ENCODE data around the gene FBXL20. TPM values are rescaled to one million over a fixed set of nuclear protein-coding genes. Genes with fewer than 3 reads are reported as not detected.
A peak's percentile ranks its signal among the peaks of the same experiment; 100 is the strongest.
"Not testable (repeated sequence)": the region's sequence is repeated elsewhere in the genome, so short reads cannot be mapped to it uniquely, and the experiment has no call there.

FBXL20 gene
- total RNA-seq, 1 experiment from 2014 or later = 5.7 TPM

- not testable (repeated sequence) for H3K27me3 ChIP-seq (ENCODE audit: control insufficient read depth, insufficient read depth, low read length); DNase-seq; H3K36me3 ChIP-seq (replicated peaks; ENCODE audit: control insufficient read depth, insufficient read depth, low read length); H3K4me3 ChIP-seq (ENCODE audit: insufficient read depth, low read depth, low read length)
Measured at GRCh38 chr17:39278246-39278645, 123.2 kb downstream of the FBXL20 start.

GRCh38 chr17:39277110-39277509 lies 124.3 kb downstream of the FBXL20 start:
- H3K27me3 ChIP-seq (ENCODE audit: control insufficient read depth, insufficient read depth, low read length) = no peaks in the 10 kb centered on the region

GRCh38 chr17:39276113-39276512 lies 125.3 kb downstream of the FBXL20 start:
- Histone ChIP-seq H3K4me3 (ENCODE audit: insufficient read depth, low read depth, low read length) (no peak overlapping the region), H3K27me3 (ENCODE audit: control insufficient read depth, insufficient read depth, low read length) (no peaks in the 10 kb centered on the region), H3K36me3 (replicated peaks; ENCODE audit: control insufficient read depth, insufficient read depth, low read length) (no peaks in the 10 kb centered on the region)
- DNase-seq = no peak

More at GRCh38 chr17:39277110-39277509, 124.3 kb downstream of the FBXL20 start:
- H3K36me3 ChIP-seq (replicated peaks; ENCODE audit: control insufficient read depth, insufficient read depth, low read length) = no peaks in the 10 kb centered on the region
- no peak for DNase-seq
- H3K4me3 ChIP-seq (ENCODE audit: insufficient read depth, low read depth, low read length) = no peak overlapping the region

DNA sequence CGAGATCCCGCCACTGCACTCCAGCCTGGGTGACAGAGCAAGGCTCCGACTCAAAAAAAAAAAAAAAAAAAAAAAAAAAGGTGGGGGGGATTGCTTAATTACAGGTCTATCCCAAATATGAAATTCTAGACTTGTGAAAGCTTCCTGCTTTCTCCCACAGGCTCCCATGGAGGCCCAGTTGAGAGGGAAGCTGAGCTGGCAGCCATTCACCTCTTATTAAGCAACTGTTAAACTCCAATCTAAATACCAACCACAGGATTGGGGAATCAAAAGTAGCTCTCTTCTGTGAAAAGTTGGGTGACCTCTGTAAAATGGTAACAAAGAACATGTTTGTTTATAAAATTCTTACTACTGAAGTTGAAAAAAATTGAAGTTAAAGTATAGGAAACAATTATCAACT lies 129.9 kb downstream of the FBXL20 start:
- no peaks in the 10 kb centered on the region for H3K27me3 ChIP-seq (ENCODE audit: control insufficient read depth, insufficient read depth, low read length)
- no peaks in the 10 kb centered on the region for H3K36me3 ChIP-seq (replicated peaks; ENCODE audit: control insufficient read depth, insufficient read depth, low read length)
- H3K4me3 ChIP-seq (ENCODE audit: insufficient read depth, low read depth, low read length) = no peak overlapping the region
- no peak for DNase-seq

GRCh38 chr17:39270923-39271322 lies 130.5 kb downstream of the FBXL20 start:
- Histone ChIP-seq H3K36me3 (replicated peaks; ENCODE audit: control insufficient read depth, insufficient read depth, low read length) (no peaks in the 10 kb centered on the region), H3K27me3 (ENCODE audit: control insufficient read depth, insufficient read depth, low read length) (no peaks in the 10 kb centered on the region), H3K4me3 (ENCODE audit: insufficient read depth, low read depth, low read length) (no peak overlapping the region)
- peak; percentile 51 for DNase-seq

DNA sequence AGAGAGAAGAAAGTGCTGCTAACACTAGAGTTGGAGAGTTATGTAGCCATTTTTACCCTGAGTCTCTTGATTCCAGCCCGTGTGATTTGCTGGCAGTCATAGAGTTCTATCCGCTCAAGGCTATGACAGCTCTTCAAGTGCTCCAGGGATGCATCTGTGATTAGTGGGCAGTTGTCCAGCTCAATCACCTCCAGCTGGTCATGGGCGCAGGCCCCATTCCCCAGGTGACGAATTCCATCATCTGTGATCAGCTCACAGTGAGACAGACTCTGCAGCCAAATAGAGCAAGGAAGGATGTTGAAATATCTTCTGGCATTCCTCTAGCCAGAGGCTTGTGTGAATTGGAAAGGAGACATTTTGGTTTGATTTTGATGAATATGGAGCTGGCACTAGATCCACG lies 137.3 kb downstream of the FBXL20 start:
- Histone ChIP-seq H3K4me3 (ENCODE audit: insufficient read depth, low read depth, low read length) (no peak overlapping the region), H3K36me3 (replicated peaks; ENCODE audit: control insufficient read depth, insufficient read depth, low read length) (peaks cover 3% of the 10 kb centered on the region), H3K27me3 (ENCODE audit: control insufficient read depth, insufficient read depth, low read length) (no peaks in the 10 kb centered on the region)
- DNase-seq = no peak

DNA sequence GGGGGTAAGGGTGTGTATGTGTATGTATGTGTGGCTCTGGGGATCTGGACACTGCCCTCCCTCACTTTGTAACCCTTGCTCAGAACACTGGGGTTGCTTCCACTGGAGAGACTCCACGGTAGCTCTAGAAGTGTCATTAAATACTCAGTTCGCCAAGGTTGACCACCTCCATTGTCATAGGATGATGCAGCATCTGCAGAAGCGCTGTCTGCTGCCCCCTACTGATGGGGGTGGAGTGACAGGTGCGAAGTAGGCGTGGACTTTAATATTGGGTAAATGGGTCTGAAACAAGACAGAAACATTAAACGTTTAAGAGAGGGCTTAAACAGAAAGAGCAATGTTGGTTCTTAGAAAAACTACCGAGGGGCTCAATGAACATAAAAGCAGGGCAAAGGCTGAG lies 140.1 kb downstream of the FBXL20 start:
- Histone ChIP-seq H3K36me3 (replicated peaks; ENCODE audit: control insufficient read depth, insufficient read depth, low read length) (peaks cover 3% of the 10 kb centered on the region), H3K4me3 (ENCODE audit: insufficient read depth, low read depth, low read length) (no peak overlapping the region), H3K27me3 (ENCODE audit: control insufficient read depth, insufficient read depth, low read length) (no peaks in the 10 kb centered on the region)
- DNase-seq = peak; percentile 68

DNA sequence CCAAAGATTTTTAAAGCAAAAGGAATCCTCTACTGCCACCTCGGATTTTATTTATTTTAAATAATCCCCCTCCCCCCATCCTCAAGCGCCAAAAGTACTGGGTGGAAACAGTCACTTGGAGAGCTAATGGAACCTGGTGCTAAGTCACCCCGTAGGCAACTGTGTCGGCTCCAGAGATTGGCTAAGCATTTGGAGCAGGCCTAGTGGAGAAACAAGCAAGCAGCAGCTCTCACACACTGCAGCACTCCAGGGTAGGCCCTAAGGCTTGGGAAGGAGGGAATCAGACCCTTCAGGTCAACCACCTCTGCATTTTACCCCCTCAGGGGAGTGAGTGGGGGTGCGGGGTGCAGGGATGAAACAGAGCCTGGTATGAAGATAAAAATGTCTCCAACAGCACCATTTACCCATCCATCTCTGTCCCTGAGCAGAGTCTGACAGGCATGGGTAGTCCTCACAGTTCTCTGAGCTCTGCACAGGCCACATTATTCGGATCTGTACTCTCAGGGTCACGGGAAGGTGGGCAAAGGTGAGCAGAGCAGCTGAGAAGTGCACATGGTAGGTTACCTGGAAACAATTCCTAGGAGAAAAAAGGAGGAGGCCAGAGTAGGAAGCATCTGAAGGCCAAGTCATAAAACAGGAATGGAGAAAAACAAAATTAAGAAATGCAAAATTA lies 148.5 kb downstream of the FBXL20 start:
- no peaks in the 10 kb centered on the region; the same call in 1 of the 2 replicates for H3K36me3 ChIP-seq (replicated peaks; ENCODE audit: control insufficient read depth, insufficient read depth, low read length)
- DNase-seq = peak; percentile 53
- H3K27me3 ChIP-seq (ENCODE audit: control insufficient read depth, insufficient read depth, low read length) = no peaks in the 10 kb centered on the region
- H3K4me3 ChIP-seq (ENCODE audit: insufficient read depth, low read depth, low read length) = no peak overlapping the region

DNA sequence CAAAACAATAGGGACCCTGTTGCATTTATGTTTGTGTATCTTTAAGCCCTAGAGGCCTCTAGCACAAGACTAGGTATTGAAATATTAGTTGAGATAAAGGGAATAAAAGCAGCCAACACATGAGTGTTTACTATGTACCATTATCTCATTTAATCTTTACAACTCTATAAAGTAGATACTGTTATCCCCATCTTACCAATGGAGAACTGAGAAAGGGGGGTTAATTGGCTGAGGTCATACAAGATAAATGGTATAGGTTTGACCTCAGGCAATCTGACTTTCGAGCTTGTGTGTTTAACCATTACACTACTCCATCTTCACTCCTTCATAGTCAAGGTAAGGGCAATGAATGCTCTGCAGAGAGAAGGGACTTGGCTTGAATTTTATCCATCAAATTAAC lies 149.4 kb downstream of the FBXL20 start:
- no peak for DNase-seq
- Histone ChIP-seq H3K27me3 (ENCODE audit: control insufficient read depth, insufficient read depth, low read length) (no peaks in the 10 kb centered on the region), H3K36me3 (replicated peaks; ENCODE audit: control insufficient read depth, insufficient read depth, low read length) (no peaks in the 10 kb centered on the region), H3K4me3 (ENCODE audit: insufficient read depth, low read depth, low read length) (no peak overlapping the region)

- H3K4me3 ChIP-seq (ENCODE audit: insufficient read depth, low read depth, low read length); H3K27me3 ChIP-seq (ENCODE audit: control insufficient read depth, insufficient read depth, low read length); DNase-seq; H3K36me3 ChIP-seq (replicated peaks; ENCODE audit: control insufficient read depth, insufficient read depth, low read length): not testable (repeated sequence)
Measured at GRCh38 chr17:39250076-39250475, 151.3 kb downstream of the FBXL20 start.

DNA sequence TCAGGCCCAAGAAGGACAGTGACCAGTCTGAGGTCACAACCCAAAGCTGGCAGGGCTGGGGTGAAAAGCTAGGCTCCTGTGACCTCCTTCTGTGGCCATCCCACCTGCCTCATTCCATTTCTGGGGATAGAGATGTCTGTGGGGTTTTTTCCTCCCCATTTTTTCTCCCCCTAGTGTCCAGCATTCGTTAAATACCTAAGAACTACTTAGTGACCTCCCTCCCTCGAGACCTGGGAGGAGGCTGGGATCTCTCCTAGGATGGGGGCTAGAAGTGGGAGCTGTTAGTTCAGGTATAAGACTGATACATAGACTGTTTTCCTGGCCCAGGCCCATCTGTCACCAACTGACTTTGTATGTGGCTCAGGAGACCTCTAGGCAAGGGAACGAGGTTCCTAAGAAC lies 155.2 kb downstream of the FBXL20 start:
- Histone ChIP-seq H3K27me3 (ENCODE audit: control insufficient read depth, insufficient read depth, low read length) (no peaks in the 10 kb centered on the region), H3K36me3 (replicated peaks; ENCODE audit: control insufficient read depth, insufficient read depth, low read length) (no peaks in the 10 kb centered on the region), H3K4me3 (ENCODE audit: insufficient read depth, low read depth, low read length) (no peak overlapping the region)
- peak; percentile 44 for DNase-seq

DNA sequence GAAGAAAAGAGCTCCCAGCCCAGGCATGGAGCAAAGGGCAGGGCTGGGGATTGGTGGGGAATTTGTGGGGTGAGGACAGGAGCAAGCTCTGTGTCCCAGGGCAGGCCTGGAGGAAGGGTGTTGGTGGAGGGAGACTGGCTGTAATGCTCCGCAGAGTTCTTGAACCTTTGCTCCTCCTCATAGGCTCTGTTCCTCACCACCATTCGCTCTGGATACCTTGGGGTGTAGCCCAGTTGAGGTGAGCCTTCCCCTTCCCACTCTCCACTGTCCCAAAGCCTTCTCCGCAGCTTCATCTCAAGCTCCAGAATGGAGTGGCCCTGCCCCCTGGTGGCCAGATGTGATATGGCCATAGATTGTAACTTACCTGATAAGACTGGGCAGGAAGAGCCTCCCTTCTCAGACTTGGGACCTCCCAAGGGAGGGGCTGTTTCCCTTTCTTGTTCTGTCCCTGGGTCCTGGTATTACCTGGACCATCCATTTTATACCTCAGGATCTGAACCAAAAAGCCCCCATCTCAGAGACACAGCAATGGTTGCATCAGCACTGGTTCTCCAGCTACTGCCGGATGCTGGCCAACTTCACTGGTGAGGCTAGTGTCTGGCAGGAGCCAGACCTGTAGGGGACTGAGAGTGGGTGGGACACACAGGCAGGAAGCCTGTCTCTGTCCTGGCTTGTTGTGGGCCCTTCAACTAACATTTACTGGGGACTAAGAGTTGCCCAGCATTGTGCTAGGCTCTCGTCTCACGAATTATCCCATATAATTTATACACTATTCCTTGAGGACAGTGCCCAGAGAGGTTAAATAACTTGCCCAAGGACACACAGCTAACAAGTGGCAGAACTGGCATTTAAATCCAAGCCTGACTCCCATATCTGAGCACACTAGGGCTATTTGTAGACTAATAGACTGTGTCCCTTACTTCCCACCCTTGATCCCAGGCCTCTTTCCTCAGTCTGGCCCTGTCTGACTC lies 156.5 kb downstream of the FBXL20 start:
- H3K27me3 ChIP-seq (ENCODE audit: control insufficient read depth, insufficient read depth, low read length) = no peaks in the 10 kb centered on the region
- H3K4me3 ChIP-seq (ENCODE audit: insufficient read depth, low read depth, low read length) = no peak overlapping the region
- H3K36me3 ChIP-seq (replicated peaks; ENCODE audit: control insufficient read depth, insufficient read depth, low read length) = no peaks in the 10 kb centered on the region
- DNase-seq = peak; percentile 90

- H3K36me3 ChIP-seq (replicated peaks; ENCODE audit: control insufficient read depth, insufficient read depth, low read length) = no peaks in the 10 kb centered on the region
- H3K27me3 ChIP-seq (ENCODE audit: control insufficient read depth, insufficient read depth, low read length) = no peaks in the 10 kb centered on the region
- DNase-seq = peak; percentile 37
- no peak overlapping the region for H3K4me3 ChIP-seq (ENCODE audit: insufficient read depth, low read depth, low read length)
Measured at GRCh38 chr17:39244016-39244599, 157.3 kb downstream of the FBXL20 start.

DNA sequence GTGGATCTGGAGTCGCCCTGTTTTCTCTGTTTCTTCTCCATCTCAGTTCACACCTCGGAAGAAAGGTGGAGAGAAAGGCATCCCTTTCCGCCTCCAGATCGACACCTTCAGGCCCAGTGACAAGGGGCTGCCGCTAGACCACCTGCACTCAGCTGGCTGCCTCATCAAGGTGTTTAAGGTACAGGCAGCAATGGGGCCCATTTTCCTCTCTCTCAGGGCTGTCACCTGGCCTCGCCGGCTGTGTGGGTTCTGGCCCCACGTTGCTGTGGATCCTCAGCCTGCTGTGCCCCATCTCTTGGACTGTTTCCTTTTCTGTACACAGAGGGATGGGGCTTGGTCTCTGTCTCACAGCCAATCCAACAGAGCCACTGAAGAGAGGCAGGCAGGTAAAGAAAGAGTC lies 158.3 kb downstream of the FBXL20 start:
- Histone ChIP-seq H3K36me3 (replicated peaks; ENCODE audit: control insufficient read depth, insufficient read depth, low read length) (no peaks in the 10 kb centered on the region), H3K4me3 (ENCODE audit: insufficient read depth, low read depth, low read length) (no peak overlapping the region), H3K27me3 (ENCODE audit: control insufficient read depth, insufficient read depth, low read length) (no peaks in the 10 kb centered on the region)
- DNase-seq = no peak

DNA sequence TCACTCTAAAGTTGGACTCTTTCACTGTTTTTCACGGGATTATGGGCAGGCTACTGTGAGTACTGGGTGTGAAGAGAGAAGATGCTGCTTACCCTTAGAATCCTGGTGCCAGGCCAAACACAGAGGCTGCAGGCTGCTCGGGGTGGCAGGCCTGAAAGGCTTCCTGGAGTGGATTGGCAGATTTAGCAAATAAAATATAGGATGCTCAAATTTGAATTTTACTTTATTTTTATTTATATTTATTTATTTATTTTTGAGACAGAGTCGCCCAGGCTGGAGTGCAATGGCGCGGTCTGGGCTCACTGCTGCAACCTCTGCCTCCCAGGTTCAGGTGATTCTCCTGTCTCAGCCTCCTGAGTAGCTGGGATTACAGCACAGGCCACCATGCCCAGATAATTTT lies 160.8 kb downstream of the FBXL20 start:
- H3K36me3 ChIP-seq (replicated peaks; ENCODE audit: control insufficient read depth, insufficient read depth, low read length) = no peaks in the 10 kb centered on the region
- no peak for DNase-seq
- no peak overlapping the region for H3K4me3 ChIP-seq (ENCODE audit: insufficient read depth, low read depth, low read length)
- no peaks in the 10 kb centered on the region for H3K27me3 ChIP-seq (ENCODE audit: control insufficient read depth, insufficient read depth, low read length)
